Brain microvascular endothelial cell (primary cell): ENCODE data around the gene DHX9.

Experiments
- DNase-seq: peaks from one replicate; pipeline ENCODE4 v3.0.0-alpha.2; 2020
- H3K27ac ChIP-seq: fragments of 250-450 bp; sonication (Bioruptor Pico); 2 replicates; pipeline ENCODE4 v1.5.1; 2020; ENCODE audit warnings: mild to moderate bottlenecking, moderate library complexity
- H3K27me3 ChIP-seq: fragments of 250-450 bp; sonication (Bioruptor Pico); replicated peaks from 2 replicates; pipeline ENCODE4 v1.5.1; 2020; ENCODE audit warnings: mild to moderate bottlenecking
- H3K36me3 ChIP-seq: fragments of 250-450 bp; sonication (Bioruptor Pico); replicated peaks from 2 replicates; pipeline ENCODE4 v1.5.1; 2020; ENCODE audit warnings: mild to moderate bottlenecking
- H3K4me3 ChIP-seq: 2 replicates; pipeline ENCODE4 v1.5.1; 2011; ENCODE audit warnings: low read depth, mild to moderate bottlenecking, control low read depth, low read length, moderate library complexity
- in situ Hi-C: cut with HindIII; loops from 2 replicates; pipeline ENCODE4 v1.10.0; 2017; ENCODE audit warnings: low sequenced_read_pairs, low pct_ligation_motif_present
- TF ChIP-seq, protein P1 (sequence below): IDR thresholded peaks from 2 replicates; pipeline ENCODE4 v1.5.1; 2011; ENCODE audit warnings: low read depth, mild to moderate bottlenecking, moderate library complexity, low read length, control low read depth, inconsistent platforms; ENCODE audit errors: missing control alignments

Gene DHX9

DNA sequence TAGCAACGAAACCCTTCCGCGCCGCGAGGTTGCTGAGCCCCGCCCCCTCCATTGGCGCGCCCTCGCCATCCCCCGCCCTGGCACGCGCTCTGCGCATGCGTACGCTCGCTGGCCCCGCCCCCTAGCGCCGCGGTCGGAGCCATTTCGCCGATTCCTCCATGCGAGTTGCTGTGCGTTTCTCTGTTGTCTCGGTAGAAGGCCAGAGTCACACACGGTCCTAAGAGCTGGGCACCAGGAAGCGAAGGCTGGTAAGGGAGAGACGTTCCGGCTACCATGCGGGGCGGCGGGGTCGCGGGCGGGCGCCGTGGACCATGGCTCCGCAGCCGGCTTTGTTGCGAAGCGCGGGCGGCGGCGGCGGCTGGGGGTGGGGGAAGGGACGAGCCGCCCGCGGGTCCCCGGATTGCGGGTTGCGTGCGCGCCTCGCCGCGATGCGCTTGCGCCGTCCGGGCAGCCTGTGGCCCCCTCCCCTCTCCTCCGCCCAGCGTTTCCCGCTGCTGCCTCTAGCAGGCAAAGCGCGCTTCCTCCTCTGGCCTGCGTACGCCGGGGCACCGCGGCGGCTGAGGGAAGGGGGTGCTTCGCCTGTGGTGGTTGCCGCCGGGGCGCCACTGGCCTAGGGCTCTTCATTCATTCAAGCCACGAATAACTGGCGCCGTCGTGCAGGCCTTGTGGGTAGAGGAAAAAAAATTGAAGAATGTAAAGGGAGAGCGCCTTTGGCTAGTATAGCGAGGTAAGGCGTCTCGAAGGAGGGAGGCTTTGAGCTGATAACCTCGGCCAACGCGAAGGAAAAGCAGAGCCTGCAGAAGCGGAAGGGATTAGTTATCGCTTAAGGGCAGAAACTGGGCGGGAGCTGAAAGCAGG, at the start of gene DHX9:
Gene DHX9 (plus strand): TSS at position 139 of the 858 bp plus-strand sequence. CDS start 3,220 bp downstream, outside the sequence.
- Histone ChIP-seq H3K36me3 (peaks cover 10% of the 10 kb centered on the region), H3K27ac (peak within 1 kb of the TSS; percentile 96), H3K4me3 (peak within 1 kb of the TSS; percentile 92), H3K27me3 (no peaks in the 10 kb centered on the region)
- peak; percentile 87 for DNase-seq
- TF ChIP-seq, protein P1, sequence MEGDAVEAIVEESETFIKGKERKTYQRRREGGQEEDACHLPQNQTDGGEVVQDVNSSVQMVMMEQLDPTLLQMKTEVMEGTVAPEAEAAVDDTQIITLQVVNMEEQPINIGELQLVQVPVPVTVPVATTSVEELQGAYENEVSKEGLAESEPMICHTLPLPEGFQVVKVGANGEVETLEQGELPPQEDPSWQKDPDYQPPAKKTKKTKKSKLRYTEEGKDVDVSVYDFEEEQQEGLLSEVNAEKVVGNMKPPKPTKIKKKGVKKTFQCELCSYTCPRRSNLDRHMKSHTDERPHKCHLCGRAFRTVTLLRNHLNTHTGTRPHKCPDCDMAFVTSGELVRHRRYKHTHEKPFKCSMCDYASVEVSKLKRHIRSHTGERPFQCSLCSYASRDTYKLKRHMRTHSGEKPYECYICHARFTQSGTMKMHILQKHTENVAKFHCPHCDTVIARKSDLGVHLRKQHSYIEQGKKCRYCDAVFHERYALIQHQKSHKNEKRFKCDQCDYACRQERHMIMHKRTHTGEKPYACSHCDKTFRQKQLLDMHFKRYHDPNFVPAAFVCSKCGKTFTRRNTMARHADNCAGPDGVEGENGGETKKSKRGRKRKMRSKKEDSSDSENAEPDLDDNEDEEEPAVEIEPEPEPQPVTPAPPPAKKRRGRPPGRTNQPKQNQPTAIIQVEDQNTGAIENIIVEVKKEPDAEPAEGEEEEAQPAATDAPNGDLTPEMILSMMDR = peak; percentile 26
- in situ Hi-C loops = no loop called here

DNA sequence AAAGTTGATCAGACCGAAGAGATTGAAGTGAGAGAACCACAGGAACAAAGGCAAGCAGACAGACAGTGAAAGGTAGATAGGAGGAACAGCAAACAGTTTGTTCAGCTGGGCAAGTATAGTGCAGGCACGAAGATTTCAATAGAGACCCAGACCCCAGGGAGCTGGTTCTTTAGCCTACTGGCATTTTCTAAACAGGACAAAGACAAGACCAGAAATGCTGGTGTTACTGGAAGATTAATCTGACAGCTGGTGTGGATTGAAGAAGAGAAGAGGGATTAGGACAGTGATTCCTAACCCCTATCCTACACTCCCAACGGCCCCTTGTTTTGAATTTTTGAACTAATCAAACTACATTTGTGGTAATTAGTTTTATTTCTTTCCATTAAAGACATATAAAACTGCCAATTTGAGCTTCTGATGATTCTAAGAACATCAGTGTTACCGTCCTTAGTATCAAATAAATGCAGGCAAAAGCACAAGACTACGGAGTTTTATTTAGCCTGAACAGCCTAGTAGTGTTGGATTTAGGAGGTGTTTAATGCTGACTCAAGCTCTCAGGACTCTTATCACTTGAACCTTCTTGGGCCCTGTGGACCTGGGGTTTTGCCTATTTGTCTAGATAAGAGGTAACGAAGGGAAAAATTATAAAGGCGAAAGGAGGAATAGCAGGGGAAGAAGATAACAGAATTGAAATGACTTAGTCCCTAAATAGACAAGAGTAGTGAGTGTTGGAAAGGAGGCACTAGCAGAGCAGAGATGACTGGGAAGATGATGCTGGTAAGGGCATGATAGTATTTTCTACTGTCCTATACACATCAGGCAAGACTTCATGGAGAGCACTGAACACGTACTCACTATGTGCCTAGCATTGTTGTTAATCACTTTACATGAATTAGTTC, 47.6 kb upstream of the DHX9 start:
- DNase-seq = no peak
- Histone ChIP-seq H3K36me3 (no peaks in the 10 kb centered on the region), H3K4me3 (no peak overlapping the region), H3K27ac (no peak overlapping the region), H3K27me3 (no peaks in the 10 kb centered on the region)
- TF ChIP-seq, protein P1 = no peak
- in situ Hi-C loops = no loop called here

DNA sequence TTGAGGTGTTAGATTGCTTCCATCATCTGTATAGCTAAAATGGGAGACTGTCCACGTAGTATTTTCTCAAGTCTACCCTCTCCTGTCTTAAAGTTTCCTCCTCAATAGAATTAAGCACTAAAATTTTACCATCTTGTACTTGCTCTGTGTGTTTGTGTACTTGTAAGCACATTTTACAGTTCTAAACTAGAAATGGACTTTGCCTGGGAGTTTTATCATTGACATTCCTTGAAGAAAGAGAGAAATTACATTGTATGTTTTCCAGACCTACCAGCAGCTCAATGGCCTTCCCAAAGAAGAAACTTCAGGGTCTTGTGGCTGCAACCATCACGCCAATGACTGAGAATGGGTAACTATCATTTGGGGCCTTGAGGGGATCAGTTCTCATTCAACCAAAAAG, 45.1 kb upstream of the DHX9 start:
- no peaks in the 10 kb centered on the region for H3K27me3 ChIP-seq
- H3K4me3 ChIP-seq = no peak overlapping the region
- TF ChIP-seq, protein P1 = no peak
- H3K27ac ChIP-seq = no peak overlapping the region
- in situ Hi-C loops = no loop called here
- no peak for DNase-seq
- no peaks in the 10 kb centered on the region for H3K36me3 ChIP-seq

DNA sequence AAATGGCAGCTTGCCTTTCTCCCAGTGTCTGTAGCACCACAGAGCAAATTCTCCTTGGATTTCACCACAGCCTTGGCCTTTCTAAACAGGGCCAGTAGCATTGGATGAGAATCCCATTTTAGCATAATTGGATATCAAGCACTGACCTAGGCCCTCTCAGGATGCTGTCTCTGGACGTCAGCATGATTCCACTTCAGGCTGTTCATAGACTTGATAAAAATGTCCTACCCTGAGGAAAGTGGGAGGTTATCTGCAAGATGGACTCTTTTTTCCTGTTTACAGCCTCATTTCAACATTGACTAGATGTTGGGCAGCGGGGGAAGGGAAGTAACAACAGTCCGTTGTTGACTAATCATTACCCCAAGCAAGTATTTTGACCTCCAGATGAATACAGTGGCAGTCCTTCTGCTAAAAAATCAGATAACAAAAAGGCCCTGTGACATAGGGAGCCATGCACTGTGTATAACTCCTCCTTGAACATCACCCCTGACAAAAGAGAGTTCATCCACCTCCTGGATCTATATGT, 44.4 kb upstream of the DHX9 start:
- no peak for DNase-seq
- TF ChIP-seq, protein P1 = no peak
- in situ Hi-C loops = no loop called here
- H3K4me3 ChIP-seq = no peak overlapping the region
- no peak overlapping the region for H3K27ac ChIP-seq
- no peaks in the 10 kb centered on the region for H3K27me3 ChIP-seq
- no peaks in the 10 kb centered on the region for H3K36me3 ChIP-seq

DNA sequence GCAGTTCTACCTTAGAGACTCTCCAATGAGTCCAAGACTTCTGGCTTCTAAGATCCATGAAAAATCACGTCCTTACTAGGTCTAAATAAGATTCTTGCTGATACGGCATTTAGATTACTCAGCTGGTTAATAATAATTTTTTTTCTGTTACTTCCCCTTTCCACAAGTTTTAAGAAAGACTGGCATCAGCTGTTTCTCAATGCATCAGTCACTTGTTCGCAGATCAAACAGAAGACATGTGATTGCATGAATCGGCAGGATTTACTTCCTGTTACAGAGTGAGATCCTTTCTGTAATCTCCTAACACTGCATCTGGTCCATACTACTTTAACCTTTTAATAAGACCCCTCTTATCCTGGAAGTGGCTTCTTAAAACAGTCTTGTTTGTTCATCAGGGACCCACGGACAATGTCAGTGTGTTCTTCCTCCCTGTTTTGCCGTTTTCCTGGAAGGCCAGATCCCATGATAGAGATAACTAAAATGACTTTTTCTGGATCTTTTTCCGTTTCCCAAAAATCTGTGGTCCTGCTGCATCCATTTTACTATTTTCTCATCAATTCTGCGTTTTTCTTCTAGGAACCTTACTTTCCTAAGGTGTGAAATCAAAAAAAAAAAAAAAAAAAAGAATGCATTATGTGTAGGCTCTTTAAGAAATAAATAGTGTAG, 43.5 kb upstream of the DHX9 start:
- in situ Hi-C loops = no loop called here
- Histone ChIP-seq H3K27me3 (no peaks in the 10 kb centered on the region), H3K36me3 (no peaks in the 10 kb centered on the region), H3K27ac (no peak overlapping the region), H3K4me3 (no peak overlapping the region)
- peak; percentile 4 for DNase-seq
- TF ChIP-seq, protein P1 = no peak
